Activated naive CD4-positive, alpha-beta T cell treated with anti-CD3 and anti-CD28 coated beads for 36 hours (primary cell): ENCODE data around the gene ANO6. TPM values are rescaled to one million over a fixed set of nuclear protein-coding genes. Genes with fewer than 3 reads are reported as not detected.
"Not testable (repeated sequence)": the region's sequence is repeated elsewhere in the genome, so short reads cannot be mapped to it uniquely, and the experiment has no call there.

Source experiments
- CTCF ChIA-PET: fragments of 350-600 bp; sonication (Branson Sonifier 250); formaldehyde crosslinking; loops from one replicate; lab custom pipeline; 2021; ENCODE audit warnings: antibody characterized with exemption; lab: Charles Lee
- DNase-seq: peaks from one replicate; pipeline ENCODE4 v3.0.0-alpha.2; 2020
- H3K27ac Mint-ChIP-seq: one replicate; pipeline ENCODE4 v1.8.0; 2021; ENCODE audit warnings: mild to moderate bottlenecking, mixed read lengths
- H3K27me3 Mint-ChIP-seq: one replicate; pipeline ENCODE4 v1.8.0; 2021; ENCODE audit warnings: low read depth, mixed read lengths
- H3K36me3 Mint-ChIP-seq: one replicate; pipeline ENCODE4 v1.8.0; 2021; ENCODE audit warnings: low read depth, mixed read lengths
- H3K4me1 Mint-ChIP-seq: one replicate; pipeline ENCODE4 v1.8.0; 2021; ENCODE audit warnings: low read depth, mixed read lengths
- H3K4me3 Mint-ChIP-seq: one replicate; pipeline ENCODE4 v1.8.0; 2021; ENCODE audit warnings: mild to moderate bottlenecking, moderate library complexity, mixed read lengths
- H3K9me3 Mint-ChIP-seq: one replicate; pipeline ENCODE4 v1.8.0; 2021; ENCODE audit warnings: mixed read lengths
- intact Hi-C: fragments of 100-400 bp; cut with micrococcal nuclease; formaldehyde crosslinking; loops from one replicate; pipeline ENCODE4 v1.15.1; 2023
- total RNA-seq, 2 experiments: library from RNA; stranded (reverse); gene quantifications; one replicate each; pipeline ENCODE4 v1.2.3, GENCODE V29; 2021

ANO6 gene
- total RNA-seq, 2 experiments from 2014 or later, result 12.9 to 14.6 TPM

DNA sequence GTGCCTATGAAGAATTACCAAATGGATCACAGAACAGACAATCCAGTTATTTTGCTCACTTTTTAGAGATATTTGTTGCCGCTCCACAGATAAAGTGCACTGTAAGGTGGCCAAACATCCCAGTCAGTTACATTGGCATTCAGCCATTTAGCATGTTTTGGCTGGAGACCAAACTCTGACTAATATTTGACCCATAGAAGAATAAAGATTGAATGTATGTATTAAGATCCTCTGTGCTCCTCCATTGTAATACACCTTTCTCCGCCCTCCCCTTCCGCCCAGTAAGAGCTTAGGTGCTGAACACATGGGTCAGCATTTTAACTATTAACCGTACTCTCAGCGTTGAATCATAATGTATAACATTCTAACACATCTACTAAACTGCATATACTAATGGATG, 163.4 kb downstream of the ANO6 start:
- Mint-ChIP-seq H3K27me3 (no peaks in the 10 kb centered on the region), H3K4me1 (no peaks in the 10 kb centered on the region), H3K27ac (no peak overlapping the region), H3K9me3 (peaks cover 1% of the 10 kb centered on the region), H3K36me3 (peaks cover 18% of the 10 kb centered on the region), H3K4me3 (no peak overlapping the region)
- CTCF ChIA-PET, result no interaction called here
- DNase-seq, result no peak
- intact Hi-C loops, result no loop called here

DNA sequence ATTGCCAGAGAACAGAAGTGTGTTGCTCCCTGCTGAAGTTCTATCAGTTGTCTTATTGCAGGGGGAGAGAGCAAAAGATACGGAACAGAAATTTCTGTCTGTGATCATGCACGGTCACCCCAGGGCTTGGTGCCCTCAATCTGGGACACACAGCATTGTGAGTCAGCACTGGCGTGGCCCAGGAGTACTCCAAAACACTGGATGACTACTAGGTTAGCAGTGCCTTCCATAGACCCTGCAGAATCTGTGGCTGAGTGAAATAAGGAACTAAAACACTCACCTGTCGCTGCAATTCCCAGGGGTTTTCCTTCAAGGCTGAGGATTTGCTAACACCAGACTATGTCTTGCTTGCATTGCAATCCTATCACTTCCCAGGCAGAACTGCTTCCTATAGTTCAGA, 165.5 kb downstream of the ANO6 start:
- intact Hi-C loops, result no loop called here
- H3K4me3 Mint-ChIP-seq, result no peak overlapping the region
- no peaks in the 10 kb centered on the region for H3K9me3 Mint-ChIP-seq
- H3K27ac Mint-ChIP-seq, result no peak overlapping the region
- CTCF ChIA-PET, result no interaction called here
- H3K36me3 Mint-ChIP-seq, result peaks cover 27% of the 10 kb centered on the region
- DNase-seq, result no peak
- no peaks in the 10 kb centered on the region for H3K27me3 Mint-ChIP-seq
- no peaks in the 10 kb centered on the region for H3K4me1 Mint-ChIP-seq

DNA sequence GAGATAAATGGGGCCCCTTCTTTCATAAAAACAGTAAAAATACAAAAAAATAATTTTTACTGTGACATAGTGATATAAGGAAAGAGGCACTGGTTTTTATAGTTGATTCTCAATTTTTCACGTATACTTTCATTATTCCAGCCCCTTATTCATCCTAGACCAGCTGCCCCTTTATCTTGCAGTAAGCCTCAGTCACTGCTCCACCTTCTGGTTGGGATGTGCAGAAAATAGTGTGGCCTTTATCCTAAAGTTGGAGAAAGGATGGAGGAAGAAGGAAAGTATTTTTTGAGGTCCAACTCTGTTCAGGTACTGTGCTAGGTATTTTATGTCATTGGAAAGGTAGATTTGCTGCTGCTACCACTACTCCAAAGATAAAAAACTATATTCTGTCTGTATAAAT, 172.7 kb downstream of the ANO6 start:
- H3K9me3 Mint-ChIP-seq, result peaks cover 5% of the 10 kb centered on the region
- CTCF ChIA-PET, result interaction anchor here (0.7 to 2.0 kb wide), 4 partner anchors 15 to 218 kb away, joined by 3 to 7 read pairs (median 4); no protein-coding TSS in a partner anchor
- intact Hi-C loops, result loop anchor here (1.0 kb wide), 2 partner anchors 174 to 218 kb away; no protein-coding TSS in a partner anchor
- H3K27ac Mint-ChIP-seq, result no peak overlapping the region
- no peak overlapping the region for H3K4me3 Mint-ChIP-seq
- no peaks in the 10 kb centered on the region for H3K4me1 Mint-ChIP-seq
- H3K27me3 Mint-ChIP-seq, result no peaks in the 10 kb centered on the region
- DNase-seq, result peak; percentile 24
- peaks cover 33% of the 10 kb centered on the region for H3K36me3 Mint-ChIP-seq

DNA sequence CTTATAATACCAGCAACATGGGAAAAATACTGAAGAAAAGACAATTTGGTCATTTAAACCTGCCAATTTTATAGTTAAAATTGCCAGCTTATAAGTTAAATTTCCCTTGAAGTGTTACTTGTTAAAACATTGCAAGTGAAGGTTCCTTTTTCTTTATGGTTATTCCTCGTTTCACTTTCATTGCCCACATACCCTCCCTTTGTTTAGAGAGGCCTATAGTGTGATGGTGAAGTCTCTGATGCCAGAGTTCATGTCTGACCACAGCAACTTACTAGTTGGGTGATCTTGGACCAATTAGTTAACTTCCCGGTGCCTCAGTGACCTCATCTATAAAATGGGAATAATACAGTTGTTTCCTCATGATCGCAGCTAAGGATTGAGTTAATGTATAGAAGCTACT, 173.5 kb downstream of the ANO6 start:
- Mint-ChIP-seq H3K27ac (no peak overlapping the region), H3K9me3 (peaks cover 6% of the 10 kb centered on the region), H3K36me3 (peaks cover 33% of the 10 kb centered on the region), H3K4me3 (no peak overlapping the region), H3K27me3 (no peaks in the 10 kb centered on the region), H3K4me1 (no peaks in the 10 kb centered on the region)
- CTCF ChIA-PET, result interaction anchor here (0.5 to 1.3 kb wide), 3 partner anchors 174 to 205 kb away, joined by 3 to 7 read pairs (median 3); partner anchors contain the start of gene ANO6
- intact Hi-C loops, result no loop called here
- no peak for DNase-seq

DNA sequence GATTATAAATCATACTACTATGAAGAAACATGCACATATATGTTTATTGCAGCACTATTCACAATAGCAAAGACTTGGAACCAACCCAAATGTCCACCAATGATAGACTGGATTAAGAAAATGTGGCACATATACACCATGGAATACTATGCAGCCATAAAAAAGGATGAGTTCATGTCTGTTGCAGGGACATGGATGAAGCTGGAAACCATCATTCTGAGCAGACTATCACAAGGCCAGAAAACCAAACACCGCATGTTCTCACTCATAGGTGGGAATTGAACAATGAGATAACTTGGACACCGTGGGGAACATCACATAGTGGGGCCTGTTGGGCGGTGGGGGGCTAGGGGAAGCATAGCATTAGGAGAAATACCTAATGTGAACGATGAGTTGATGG, 181.6 kb downstream of the ANO6 start:
- H3K27me3 Mint-ChIP-seq, CTCF ChIA-PET, H3K27ac Mint-ChIP-seq, DNase-seq, intact Hi-C loops, H3K4me1 Mint-ChIP-seq, H3K4me3 Mint-ChIP-seq: not testable (repeated sequence)
- peaks cover 13% of the 10 kb centered on the region for H3K9me3 Mint-ChIP-seq
- peaks cover 18% of the 10 kb centered on the region for H3K36me3 Mint-ChIP-seq

DNA sequence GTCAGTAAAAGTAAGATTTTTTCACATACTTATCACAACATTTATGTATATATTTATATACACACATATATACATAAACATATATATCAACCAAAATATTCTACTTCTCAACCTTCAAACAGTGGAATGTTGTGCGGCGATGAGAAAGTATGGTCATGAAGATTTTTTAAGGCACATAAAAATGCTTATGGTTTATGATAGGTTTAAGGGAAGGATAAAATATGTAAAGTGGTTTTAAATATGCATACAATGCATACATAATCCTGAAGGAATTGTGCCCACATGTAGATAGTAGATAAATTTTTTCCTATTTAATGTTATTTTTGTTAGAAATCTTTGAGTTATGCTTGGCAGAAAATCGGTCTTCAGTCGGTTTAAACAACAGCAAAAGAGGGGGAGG, 182.7 kb downstream of the ANO6 start:
- no peak for DNase-seq
- no peaks in the 10 kb centered on the region for H3K4me1 Mint-ChIP-seq
- H3K4me3 Mint-ChIP-seq, result no peak overlapping the region
- H3K27me3 Mint-ChIP-seq, result no peaks in the 10 kb centered on the region
- intact Hi-C loops, result no loop called here
- peaks cover 15% of the 10 kb centered on the region for H3K36me3 Mint-ChIP-seq
- CTCF ChIA-PET, result no interaction called here
- no peak overlapping the region for H3K27ac Mint-ChIP-seq
- H3K9me3 Mint-ChIP-seq, result peaks cover 8% of the 10 kb centered on the region

DNA sequence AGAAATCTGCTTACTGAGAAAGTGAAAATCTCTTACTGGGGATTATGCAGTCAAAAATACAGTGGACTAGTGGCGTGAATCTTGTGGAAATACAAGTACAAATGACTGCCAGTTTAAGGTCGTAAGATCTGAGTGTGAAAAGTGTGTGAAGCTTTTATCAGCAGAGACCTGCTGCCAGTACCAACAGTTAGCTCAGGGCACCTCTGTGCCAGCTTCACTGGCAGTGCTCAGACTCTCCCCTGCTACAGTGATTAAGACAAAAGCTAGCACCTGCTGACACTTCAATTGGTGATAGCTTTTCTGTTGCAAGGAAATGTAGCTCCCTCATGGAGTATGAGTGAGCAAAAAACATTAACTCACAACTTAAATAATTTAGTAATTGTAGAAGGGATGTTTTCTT, 185.1 kb downstream of the ANO6 start:
- H3K4me1 Mint-ChIP-seq, result no peaks in the 10 kb centered on the region
- no peak overlapping the region for H3K4me3 Mint-ChIP-seq

DNA sequence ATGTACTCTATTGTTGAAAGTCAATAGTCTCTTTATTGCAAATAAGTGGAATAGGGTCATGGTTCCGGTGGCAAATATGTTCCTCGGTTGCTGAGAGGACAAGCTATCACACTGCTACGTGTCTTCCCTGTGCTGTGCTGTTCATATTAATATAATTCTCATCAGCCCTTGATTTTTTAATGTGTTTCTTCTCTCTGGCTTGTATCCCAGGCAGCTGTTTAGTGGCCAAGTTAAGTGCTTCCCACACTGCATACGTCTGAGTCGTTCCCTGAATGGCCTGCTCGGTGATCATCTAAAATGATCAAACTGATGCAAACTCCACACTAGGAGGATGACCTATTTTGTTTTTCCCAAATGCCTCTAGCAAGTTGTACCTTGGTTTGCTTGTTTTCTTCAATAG, 186.4 kb downstream of the ANO6 start:
- CTCF ChIA-PET, result no interaction called here
- intact Hi-C loops, result no loop called here
- no peak for DNase-seq
- H3K9me3 Mint-ChIP-seq, result no peaks in the 10 kb centered on the region
- no peaks in the 10 kb centered on the region for H3K27me3 Mint-ChIP-seq
- no peak overlapping the region for H3K27ac Mint-ChIP-seq
- no peak overlapping the region for H3K4me3 Mint-ChIP-seq
- H3K4me1 Mint-ChIP-seq, result no peaks in the 10 kb centered on the region
- peaks cover 16% of the 10 kb centered on the region for H3K36me3 Mint-ChIP-seq

More for the DNA sequence above, 185.1 kb downstream of the ANO6 start:
- peaks cover 5% of the 10 kb centered on the region for H3K9me3 Mint-ChIP-seq
- no peak overlapping the region for H3K27ac Mint-ChIP-seq
- DNase-seq, result no peak
- H3K36me3 Mint-ChIP-seq, result peaks cover 25% of the 10 kb centered on the region
- CTCF ChIA-PET, result interaction anchor here (0.9 kb wide), 1 partner anchor 230 kb away, joined by 3 read pairs; no protein-coding TSS in a partner anchor
- no peaks in the 10 kb centered on the region for H3K27me3 Mint-ChIP-seq
- intact Hi-C loops, result no loop called here

DNA sequence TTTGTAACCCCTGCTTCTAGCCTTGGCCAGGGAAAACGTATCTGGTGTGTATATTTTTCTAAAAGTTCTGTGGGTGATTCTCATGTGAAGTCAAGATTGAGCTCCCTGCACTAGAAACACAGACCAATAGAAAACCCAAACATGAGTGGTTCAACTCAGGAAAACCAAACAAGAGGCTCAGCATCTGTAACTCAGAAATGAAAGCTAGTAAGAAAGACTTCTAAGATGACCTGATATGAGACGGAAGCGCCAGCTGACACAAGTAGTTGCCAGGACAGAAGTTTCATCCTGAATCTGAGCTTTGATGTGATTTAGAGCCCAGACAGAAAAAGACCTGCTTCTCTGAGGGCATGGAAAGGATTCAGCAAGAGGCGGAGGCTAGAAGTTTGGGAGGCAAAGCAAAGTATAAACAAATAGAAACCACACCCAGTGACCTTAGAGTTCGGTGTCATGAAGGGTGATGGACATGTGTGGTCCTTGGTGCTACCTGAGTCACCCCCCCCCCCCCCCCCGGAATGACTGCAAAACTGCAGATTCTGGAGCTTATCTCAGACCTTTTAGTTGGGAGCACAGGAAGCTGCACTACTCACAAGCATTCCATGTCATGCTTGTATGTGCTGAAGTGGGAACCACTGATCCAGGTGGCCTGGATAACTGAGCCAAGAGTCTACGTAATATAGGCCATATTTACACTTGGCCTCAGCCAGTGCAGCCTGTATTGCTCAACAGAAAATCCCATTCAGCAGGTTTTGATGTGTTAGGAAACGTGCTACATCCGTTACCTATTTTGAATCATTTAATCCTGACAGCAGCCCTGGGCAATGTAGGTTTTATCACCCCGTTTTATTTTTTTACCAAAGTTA, 191.3 kb downstream of the ANO6 start:
- H3K27me3 Mint-ChIP-seq, result no peaks in the 10 kb centered on the region
- CTCF ChIA-PET, result interaction anchor here (0.6 kb wide), 1 partner anchor 227 kb away, joined by 3 read pairs; no protein-coding TSS in a partner anchor
- H3K36me3 Mint-ChIP-seq, result peaks cover 27% of the 10 kb centered on the region
- intact Hi-C loops, result no loop called here
- no peaks in the 10 kb centered on the region for H3K4me1 Mint-ChIP-seq
- H3K4me3 Mint-ChIP-seq, result no peak overlapping the region
- DNase-seq, result no peak
- H3K27ac Mint-ChIP-seq, result no peak overlapping the region
- H3K9me3 Mint-ChIP-seq, result no peaks in the 10 kb centered on the region

DNA sequence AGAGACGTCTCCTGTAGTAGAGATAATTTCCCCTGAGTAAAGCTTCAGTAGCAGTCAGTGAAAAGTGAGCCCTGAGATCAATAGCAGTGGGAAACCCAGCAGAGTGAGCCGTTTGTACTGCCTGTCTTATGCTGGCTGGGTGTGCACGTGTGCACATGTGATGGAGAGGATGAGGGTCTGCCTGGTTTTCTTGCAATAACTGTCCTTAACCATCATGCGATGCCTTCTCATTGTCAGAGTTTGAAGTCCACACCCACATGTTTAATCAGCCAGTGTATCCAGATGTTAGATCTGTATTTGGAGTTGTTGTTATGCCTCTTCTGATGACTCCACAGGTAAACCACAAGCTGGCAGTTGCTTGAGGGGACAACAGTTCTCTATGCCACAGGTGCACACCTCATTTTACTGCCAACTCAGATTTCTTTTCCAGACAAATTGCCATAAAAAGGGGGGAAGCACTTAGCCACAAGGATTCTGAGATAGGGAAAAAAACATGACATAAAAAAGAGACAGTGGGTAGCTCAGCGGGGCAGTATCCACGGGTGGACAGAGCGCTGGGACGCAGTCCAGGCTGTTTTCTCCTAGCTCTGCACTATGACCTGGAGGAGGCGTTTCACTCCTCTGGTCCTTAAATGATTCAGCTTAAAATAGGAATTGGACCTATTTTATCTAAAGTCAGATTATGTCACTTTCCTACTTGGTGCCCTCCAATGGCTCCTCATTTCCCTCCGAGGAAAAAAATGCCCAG, 192.3 kb downstream of the ANO6 start:
- CTCF ChIA-PET, result interaction anchor here (0.6 kb wide), 1 partner anchor 228 kb away, joined by 3 read pairs; no protein-coding TSS in a partner anchor
- H3K27ac Mint-ChIP-seq, result no peak overlapping the region
- no peak overlapping the region for H3K4me3 Mint-ChIP-seq
- DNase-seq, result no peak
- no peaks in the 10 kb centered on the region for H3K4me1 Mint-ChIP-seq
- intact Hi-C loops, result no loop called here
- H3K27me3 Mint-ChIP-seq, result no peaks in the 10 kb centered on the region
- H3K36me3 Mint-ChIP-seq, result peaks cover 27% of the 10 kb centered on the region
- H3K9me3 Mint-ChIP-seq, result no peaks in the 10 kb centered on the region

DNA sequence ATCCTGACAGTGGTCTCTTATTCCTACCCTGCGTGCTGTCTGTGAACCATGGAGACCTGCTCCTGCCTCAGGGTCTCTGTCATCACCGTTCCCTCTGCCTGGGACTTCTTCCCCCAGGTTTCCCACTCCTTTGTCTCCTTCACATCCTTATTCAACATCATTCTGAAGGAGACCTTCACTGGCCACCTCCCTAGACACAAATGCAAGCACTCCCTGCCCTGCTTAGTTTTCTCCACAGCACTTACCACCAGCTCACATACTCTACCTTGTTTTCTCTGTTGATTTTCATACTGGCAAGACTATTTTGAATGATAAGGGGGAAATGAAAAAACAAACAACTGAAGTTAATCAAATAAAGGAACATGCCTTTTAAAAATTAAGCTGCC, 192.8 kb downstream of the ANO6 start:
- Mint-ChIP-seq H3K9me3 (no peaks in the 10 kb centered on the region), H3K27ac (no peak overlapping the region), H3K27me3 (no peaks in the 10 kb centered on the region), H3K4me3 (no peak overlapping the region), H3K36me3 (peaks cover 25% of the 10 kb centered on the region), H3K4me1 (no peaks in the 10 kb centered on the region)
- intact Hi-C loops, result no loop called here
- CTCF ChIA-PET, result no interaction called here
- DNase-seq, result no peak

DNA sequence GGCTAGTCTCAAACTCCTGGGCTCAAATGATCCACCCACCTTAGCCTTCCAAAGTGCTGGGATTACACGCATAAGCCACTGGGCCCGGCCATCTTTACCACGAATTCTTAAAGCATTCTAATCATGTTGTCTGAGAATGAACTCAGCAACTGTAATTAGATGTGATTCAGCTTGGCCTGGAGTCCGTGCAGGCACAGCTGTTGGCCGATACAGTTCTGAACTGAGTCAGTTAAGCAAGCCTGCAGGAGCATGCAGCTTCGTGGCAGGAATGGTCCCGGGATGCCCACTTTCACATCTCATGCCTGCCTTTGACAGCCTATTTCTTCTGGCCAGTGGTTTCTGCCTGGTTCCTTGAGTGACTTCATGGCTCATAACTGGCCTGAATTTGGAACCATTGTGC, 194.1 kb downstream of the ANO6 start:
- intact Hi-C loops, result no loop called here
- no peak for DNase-seq
- CTCF ChIA-PET, result no interaction called here
- H3K36me3 Mint-ChIP-seq, result peaks cover 18% of the 10 kb centered on the region
- H3K27ac Mint-ChIP-seq, result no peak overlapping the region
- no peaks in the 10 kb centered on the region for H3K27me3 Mint-ChIP-seq
- no peak overlapping the region for H3K4me3 Mint-ChIP-seq
- no peaks in the 10 kb centered on the region for H3K4me1 Mint-ChIP-seq
- no peaks in the 10 kb centered on the region for H3K9me3 Mint-ChIP-seq
